Psoas muscle (tissue), 8 donors: ENCODE data around the gene HAT1. TPM values are rescaled to one million over a fixed set of nuclear protein-coding genes. Genes with fewer than 3 reads are reported as not detected.

ENCODE experiments used
- ATAC-seq, 4 donors: fragments of 200-7000 bp; cut with Tn5 transposase; one replicate each; pipeline ENCODE4 v1.9.1; 2020; ENCODE audit warnings: moderate library complexity in 3 of 4, mild to moderate bottlenecking in 2 of 4
- DNase-seq, 2 donors: peaks; one replicate each; pipeline ENCODE4 v3.0.0-alpha.2; 2020
- H3K27ac ChIP-seq: fragments of 200-600 bp; one replicate; pipeline ENCODE4 v1.8.0; 2022
- H3K27me3 ChIP-seq, 3 donors: fragments of 200-600 bp in 1 of 3; one replicate each; pipeline versions ENCODE4 v1.6.1 to v1.8.0; 2013 to 2022; ENCODE audit warnings: low read length in 2 of 3, mild to moderate bottlenecking in 2 of 3, moderate library complexity in 1 of 3; ENCODE audit not compliant: insufficient read depth in 3 of 3
- H3K36me3 ChIP-seq, 2 donors: fragments of 200-600 bp in 1 of 2; one replicate each; pipeline versions ENCODE4 v1.6.1 to v1.8.0; 2013 to 2022; ENCODE audit warnings: low read depth in 1 of 2, mild to moderate bottlenecking in 1 of 2, moderate library complexity in 1 of 2; ENCODE audit not compliant: insufficient read depth in 1 of 2
- H3K4me1 ChIP-seq: fragments of 200-600 bp; one replicate; pipeline ENCODE4 v1.8.0; 2022
- H3K4me3 ChIP-seq: fragments of 200-600 bp; one replicate; pipeline ENCODE4 v1.8.0; 2022; ENCODE audit warnings: mild to moderate bottlenecking
- H3K9me3 ChIP-seq: fragments of 200-600 bp; one replicate; pipeline ENCODE4 v1.8.0; 2022
- CTCF ChIP-seq: fragments of 200-600 bp; IDR thresholded peaks from one replicate; pipeline ENCODE4 v1.8.0; 2022; ENCODE audit warnings: antibody characterized with exemption
- WGBS, 3 donors: extraction: QIAGEN DNeasy Blood & Tissue Kit; methylation state at CpG; one replicate each; pipeline versions ENCODE4 v1.1.6 to v1.1.7; 2013; 5-methylcytosine and 5-hydroxymethylcytosine counted together
- intact Hi-C, 2 donors: fragments of 100-400 bp; cut with DNase I; formaldehyde crosslinking; loops; one replicate each; pipeline versions ENCODE4 v1.11.0 to v1.14.2; 2022
- polyA plus RNA-seq, 3 donors: library from polyadenylated mRNA; stranded (reverse); fragments of 200-250 nt; gene quantifications; one replicate each; pipeline ENCODE4 v1.2.3, GENCODE V29; 2013
- total RNA-seq, 4 donors: library from RNA; stranded (reverse); fragmentation: NEBNext Ultra II Directional in 2 of 4; extraction: Animal tissue kit (Norgen Biotek cat#: 25700) in 2 of 4; gene quantifications; one replicate each; pipeline versions ENCODE4 v1.2.1 to v1.2.4, GENCODE V29; 2021 to 2023
- donor health status: healthy with polysubstance abuse.
- donor health status: DM: no; HTN: no; CAD: no; lungs with moderate emphysema.
- donor health status: Bipolar disorder and iron deficiency.
- donor health status: healthy.
- donor health status: DM: yes; HTN: yes; CAD: no.
- donor health status: DM: no; HTN: no; CAD: no.
- donor health status: DM: no; HTN: no; CAD: no.
- donor health status: DM: yes; HTN: yes; CAD: no.

Gene HAT1
- total and polyA plus RNA-seq, 7 donors: 31.8 to 94.6 (median 54.7) TPM

DNA sequence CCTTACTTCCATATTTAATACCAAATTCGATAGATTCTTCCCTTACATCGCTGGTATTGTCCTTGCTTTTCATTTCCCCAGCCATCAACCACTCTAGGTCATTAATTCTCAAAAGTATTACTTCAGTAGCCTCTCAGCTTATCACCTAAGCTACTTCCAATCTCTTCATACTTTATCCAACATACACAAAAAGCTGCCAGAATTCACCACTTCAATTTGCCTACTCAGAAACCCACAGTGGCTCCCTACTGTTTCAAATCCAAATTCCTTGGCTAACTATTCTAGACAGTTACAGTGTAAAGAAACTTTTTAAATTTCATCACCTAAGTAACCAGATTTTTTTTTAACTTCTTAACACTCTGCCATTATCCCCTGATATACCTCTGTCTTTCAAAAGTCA, 32.9 kb upstream of the HAT1 start:
- DNase-seq: no peak
- H3K36me3 ChIP-seq: peaks cover 0 to 4% of the 10 kb centered on the region in 2 donors
- intact Hi-C loops: no loop called here
- WGBS, 3 donors: 89 to 91% (median 89%) methylated on average over 2 of the region's 2 CpGs
- H3K27ac ChIP-seq: peak overlapping the region; percentile 7
- no peaks in the 10 kb centered on the region for H3K27me3 ChIP-seq
- H3K4me1 ChIP-seq: peaks cover 25% of the 10 kb centered on the region
- H3K4me3 ChIP-seq: no peak overlapping the region
- no peak for TF ChIP-seq CTCF
- H3K9me3 ChIP-seq: no peaks in the 10 kb centered on the region
- no peak for ATAC-seq

DNA sequence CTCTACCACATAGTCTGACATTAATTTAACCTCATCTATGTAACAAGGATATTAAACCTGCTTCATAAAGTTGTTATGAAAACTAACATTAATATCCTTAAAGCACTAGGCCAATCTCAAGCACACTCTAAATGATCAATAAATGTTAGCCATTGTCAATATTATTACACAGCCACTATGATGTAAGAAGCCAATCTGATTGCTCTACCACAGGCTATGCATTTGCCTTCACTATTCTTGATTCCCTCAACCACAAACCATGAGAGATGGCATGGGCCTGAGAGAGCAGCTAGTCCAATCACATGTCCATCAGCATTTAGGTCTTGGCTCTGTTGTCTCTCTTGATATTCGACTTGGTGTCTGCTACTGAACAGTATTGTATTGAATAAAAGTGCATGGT, 32.5 kb upstream of the HAT1 start:
- peak overlapping the region; percentile 7 for H3K27ac ChIP-seq
- no peak for ATAC-seq
- intact Hi-C loops: loop anchor here in 1 of 2 donors (5.0 kb wide), 1 partner anchor 112 kb away; no protein-coding TSS in a partner anchor

GRCh38 chr2:171893196-171893823, 29.0 kb upstream of the HAT1 start:
- intact Hi-C loops: loop anchor here in 1 of 2 donors (5.0 kb wide), 1 partner anchor 109 kb away; no protein-coding TSS in a partner anchor

More for the DNA sequence above, 32.5 kb upstream of the HAT1 start:
- Histone ChIP-seq H3K4me3 (no peak overlapping the region), H3K9me3 (no peaks in the 10 kb centered on the region), H3K27me3 (no peaks in the 10 kb centered on the region), H3K36me3 (peaks cover 0 to 4% of the 10 kb centered on the region in 2 donors), H3K4me1 (peaks cover 25% of the 10 kb centered on the region)
- DNase-seq: no peak
- TF ChIP-seq CTCF: no peak
- 33 to 48% (median 38%) methylated on average over 1 of the region's 1 CpG for WGBS, 3 donors

GRCh38 chr2:171893824-171894611, 28.2 kb upstream of the HAT1 start, which contains the start of gene SLC25A12:
Gene SLC25A12 (minus strand): TSS chr2:171894244. CDS start chr2:171894214, 30 bp downstream.
- peak; percentile 95 to 97 (median 96) for ATAC-seq
- no peaks in the 10 kb centered on the region for H3K27me3 ChIP-seq
- WGBS, 3 donors: 0 to 1% (median 0%) methylated on average over 50 to 63 of the region's 63 CpGs
- peak within 1 kb of the TSS; percentile 87 for H3K4me3 ChIP-seq
- H3K9me3 ChIP-seq: no peaks in the 10 kb centered on the region
- peaks cover 0 to 4% of the 10 kb centered on the region in 2 donors for H3K36me3 ChIP-seq
- intact Hi-C loops: loop anchor here in 1 of 2 donors (2.0 to 5.0 kb wide), 2 partner anchors 29 to 108 kb away; partner anchors contain the start of gene HAT1
- peaks cover 15% of the 10 kb centered on the region for H3K4me1 ChIP-seq
- TF ChIP-seq CTCF: no peak
- peak within 1 kb of the TSS; percentile 90 for H3K27ac ChIP-seq
- peak; percentile 87 to 92 for DNase-seq

More at GRCh38 chr2:171893196-171893823, 29.0 kb upstream of the HAT1 start:
- Histone ChIP-seq H3K36me3 (peaks cover 0 to 4% of the 10 kb centered on the region in 2 donors), H3K27ac (peak overlapping the region; percentile 90), H3K4me3 (peak overlapping the region; percentile 87), H3K27me3 (no peaks in the 10 kb centered on the region), H3K9me3 (no peaks in the 10 kb centered on the region), H3K4me1 (peaks cover 15% of the 10 kb centered on the region)
- ATAC-seq (peak in 3 of 4 donors; percentile 39 to 63 (median 45)), DNase-seq (no peak)
- WGBS, 3 donors: 13 to 37% (median 19%) methylated on average over 7 of the region's 7 CpGs
- no peak for TF ChIP-seq CTCF
